22Rv1 (cell line): ENCODE results near the gene TAAR1.
"Not testable (repeated sequence)": the region's sequence is repeated elsewhere in the genome, so short reads cannot be mapped to it uniquely, and the experiment has no call there.

ENCODE experiments used
- H3K27ac ChIP-seq: fragments of 450-650 bp; 2 replicates; pipeline ENCODE4 v1.5.1; 2017
- ZFX ChIP-seq: fragments of 450-650 bp; IDR thresholded peaks from 2 replicates; pipeline ENCODE4 v1.6.1; 2017; ENCODE audit warnings: antibody characterized with exemption, borderline replicate concordance
- TF ChIP-seq, protein P1 (sequence below): fragments of 450-650 bp; IDR thresholded peaks from 2 replicates; pipeline ENCODE4 v1.5.1; 2017; ENCODE audit warnings: mild to moderate bottlenecking

TAAR1 gene

DNA sequence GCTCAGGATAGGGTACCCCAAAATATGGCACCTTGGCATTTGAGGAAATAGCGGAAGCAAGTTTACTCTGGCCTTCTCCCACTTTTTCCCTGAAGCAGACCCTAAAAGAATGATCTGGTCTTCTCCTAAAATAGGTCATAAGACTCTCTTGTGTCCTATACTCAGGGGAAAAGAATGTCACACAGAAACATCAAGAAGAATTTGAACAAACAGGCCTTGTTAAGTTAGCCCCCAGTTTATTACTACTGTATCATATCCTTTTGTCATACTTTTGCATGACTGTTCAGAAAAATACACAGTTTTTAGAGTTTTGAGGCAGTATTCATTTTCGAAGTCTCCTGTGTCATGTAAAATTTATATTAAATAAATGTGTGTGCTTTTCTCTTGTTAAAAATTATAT lies 47.4 kb downstream of the TAAR1 start:
- H3K27ac ChIP-seq: no peak overlapping the region
- no peak for TF ChIP-seq ZFX
- TF ChIP-seq, protein P1, sequence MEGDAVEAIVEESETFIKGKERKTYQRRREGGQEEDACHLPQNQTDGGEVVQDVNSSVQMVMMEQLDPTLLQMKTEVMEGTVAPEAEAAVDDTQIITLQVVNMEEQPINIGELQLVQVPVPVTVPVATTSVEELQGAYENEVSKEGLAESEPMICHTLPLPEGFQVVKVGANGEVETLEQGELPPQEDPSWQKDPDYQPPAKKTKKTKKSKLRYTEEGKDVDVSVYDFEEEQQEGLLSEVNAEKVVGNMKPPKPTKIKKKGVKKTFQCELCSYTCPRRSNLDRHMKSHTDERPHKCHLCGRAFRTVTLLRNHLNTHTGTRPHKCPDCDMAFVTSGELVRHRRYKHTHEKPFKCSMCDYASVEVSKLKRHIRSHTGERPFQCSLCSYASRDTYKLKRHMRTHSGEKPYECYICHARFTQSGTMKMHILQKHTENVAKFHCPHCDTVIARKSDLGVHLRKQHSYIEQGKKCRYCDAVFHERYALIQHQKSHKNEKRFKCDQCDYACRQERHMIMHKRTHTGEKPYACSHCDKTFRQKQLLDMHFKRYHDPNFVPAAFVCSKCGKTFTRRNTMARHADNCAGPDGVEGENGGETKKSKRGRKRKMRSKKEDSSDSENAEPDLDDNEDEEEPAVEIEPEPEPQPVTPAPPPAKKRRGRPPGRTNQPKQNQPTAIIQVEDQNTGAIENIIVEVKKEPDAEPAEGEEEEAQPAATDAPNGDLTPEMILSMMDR: no peak

DNA sequence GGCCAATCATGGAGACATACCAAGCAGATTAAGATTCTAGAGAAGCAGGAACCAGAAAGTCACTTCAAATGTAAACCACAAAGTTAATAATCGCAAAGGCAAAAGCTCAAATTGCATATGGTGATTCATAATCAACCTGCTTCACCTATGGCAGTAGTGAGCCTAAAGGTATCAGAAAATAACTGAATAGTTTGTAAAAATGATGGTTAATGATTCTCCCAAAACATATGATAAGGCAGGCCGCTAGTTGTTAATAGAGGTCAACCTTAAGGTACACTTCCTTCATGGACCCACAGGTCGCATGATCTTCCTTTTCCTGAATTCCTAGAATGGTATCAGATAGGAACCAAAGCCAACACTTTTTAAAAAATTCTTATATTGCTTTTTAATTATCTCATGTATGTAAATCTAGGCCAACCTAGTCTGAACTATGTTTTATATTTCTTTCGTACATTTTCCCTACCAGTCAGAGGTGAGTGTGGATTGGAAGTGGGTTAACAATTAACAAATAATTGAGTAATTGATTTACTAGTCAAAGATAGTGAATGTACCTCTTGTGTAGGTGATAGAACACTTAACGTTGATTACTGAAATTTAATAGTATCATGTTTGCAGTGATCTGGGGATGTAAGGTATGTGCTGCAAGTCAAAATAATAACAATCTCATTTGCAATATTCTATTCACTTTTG lies 51.3 kb downstream of the TAAR1 start:
- H3K27ac ChIP-seq: no peak overlapping the region
- TF ChIP-seq ZFX: no peak
- TF ChIP-seq, protein P1: no peak

- no peak overlapping the region for H3K27ac ChIP-seq
- TF ChIP-seq, protein P1: no peak
- no peak for TF ChIP-seq ZFX
Observed at GRCh38 chr6:132604635-132605152, 54.3 kb downstream of the TAAR1 start.

DNA sequence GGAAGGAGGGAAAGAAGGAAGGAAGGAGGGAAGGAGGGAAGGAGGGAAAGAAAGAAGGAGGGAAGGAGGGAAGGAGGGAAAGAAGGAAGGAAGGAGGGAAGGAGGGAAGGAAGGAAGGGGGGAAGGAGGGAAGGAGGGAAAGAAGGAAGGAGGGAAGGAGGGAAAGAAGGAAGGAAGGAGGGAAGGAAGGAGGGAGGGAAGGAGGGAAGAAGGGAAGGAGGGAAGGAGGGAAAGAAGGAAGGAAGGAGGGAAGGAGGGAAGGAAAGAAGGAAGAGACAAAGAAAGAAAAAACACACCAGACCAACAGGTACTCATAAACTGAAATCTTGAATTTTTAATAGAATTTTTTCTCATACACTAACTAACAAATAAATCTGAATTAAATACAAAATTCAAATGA lies 58.1 kb downstream of the TAAR1 start:
- H3K27ac ChIP-seq: not testable (repeated sequence)

- TF ChIP-seq, protein P1: peak; percentile 74
- no peak for TF ChIP-seq ZFX
- no peak overlapping the region for H3K27ac ChIP-seq
Observed at GRCh38 chr6:132598473-132598872, 60.5 kb downstream of the TAAR1 start.

GRCh38 chr6:132596201-132596600 lies 62.8 kb downstream of the TAAR1 start:
- TF ChIP-seq, protein P1: no peak
- TF ChIP-seq ZFX: no peak
- no peak overlapping the region for H3K27ac ChIP-seq
